Osteocyte (in vitro differentiated cells): Measurements from ENCODE around the gene DNAJC5G. TPM values are rescaled to one million over a fixed set of nuclear protein-coding genes. Genes with fewer than 3 reads are reported as not detected.
"Not testable (repeated sequence)": the region's sequence is repeated elsewhere in the genome, so short reads cannot be mapped to it uniquely, and the experiment has no call there.

Experiments
- DNase-seq: peaks from one replicate; pipeline ENCODE4 v3.0.0; 2021; ENCODE audit warnings: mixed read lengths; ENCODE audit not compliant: unreplicated experiment; ENCODE audit errors: extremely low spot score
- H3K27ac Mint-ChIP-seq: one replicate; pipeline ENCODE4 v1.8.0; 2021; ENCODE audit warnings: mild to moderate bottlenecking, mixed read lengths; ENCODE audit not compliant: unreplicated experiment
- H3K27me3 Mint-ChIP-seq: one replicate; pipeline ENCODE4 v1.8.0; 2021; ENCODE audit warnings: mixed read lengths; ENCODE audit not compliant: unreplicated experiment
- H3K36me3 Mint-ChIP-seq: one replicate; pipeline ENCODE4 v1.8.0; 2021; ENCODE audit warnings: mixed read lengths; ENCODE audit not compliant: unreplicated experiment
- H3K4me1 Mint-ChIP-seq: one replicate; pipeline ENCODE4 v1.8.0; 2021; ENCODE audit warnings: mixed read lengths; ENCODE audit not compliant: unreplicated experiment
- H3K4me3 Mint-ChIP-seq: one replicate; pipeline ENCODE4 v1.8.0; 2021; ENCODE audit warnings: mild to moderate bottlenecking, moderate library complexity, mixed read lengths; ENCODE audit not compliant: unreplicated experiment
- H3K9me3 Mint-ChIP-seq: one replicate; pipeline ENCODE4 v1.8.0; 2021; ENCODE audit warnings: mixed read lengths; ENCODE audit not compliant: unreplicated experiment
- CTCF ChIP-seq: fragments of 200-600 bp; sonication (generic); IDR thresholded peaks from 2 replicates; pipeline ENCODE4 v1.5.0; 2021; ENCODE audit warnings: antibody characterized with exemption, mild to moderate bottlenecking, moderate library complexity
- total RNA-seq: library from RNA; stranded (reverse); gene quantifications from 2 replicates; pipeline ENCODE4 v1.2.1, GENCODE V29; 2021

DNAJC5G gene
- total RNA-seq, 1 donor from 2014 or later: not detected

GRCh38 chr2:27264753-27265535 is 10.3 kb upstream of the DNAJC5G start:
- peaks cover 42% of the 10 kb centered on the region for H3K27me3 Mint-ChIP-seq
- DNase-seq: peak; percentile 90
- peak overlapping the region; percentile 74 for H3K4me3 Mint-ChIP-seq
- peaks cover 25% of the 10 kb centered on the region for H3K4me1 Mint-ChIP-seq
- H3K36me3 Mint-ChIP-seq: no peaks in the 10 kb centered on the region
- no peaks in the 10 kb centered on the region for H3K9me3 Mint-ChIP-seq
- H3K27ac Mint-ChIP-seq: no peak overlapping the region
- peak; percentile 69 for TF ChIP-seq CTCF

DNA sequence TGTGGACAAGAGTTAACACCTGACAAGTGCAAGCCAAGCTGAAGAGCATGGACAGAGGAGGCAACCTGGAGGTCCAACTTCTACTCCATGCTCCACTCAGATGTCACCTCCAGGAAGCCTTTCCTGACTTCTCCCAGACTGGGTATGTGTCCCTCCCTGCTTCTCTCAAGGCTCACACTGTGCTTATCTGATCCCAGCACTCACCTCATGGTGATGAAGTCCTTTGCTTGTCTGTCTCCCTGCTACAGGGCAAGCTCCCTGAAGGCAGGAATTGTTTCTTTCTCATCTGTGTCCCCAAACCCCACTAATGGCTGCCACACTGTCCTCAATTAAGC is 9.7 kb upstream of the DNAJC5G start:
- TF ChIP-seq CTCF: no peak
- Mint-ChIP-seq H3K27me3 (peaks cover 42% of the 10 kb centered on the region), H3K27ac (no peak overlapping the region), H3K4me1 (peaks cover 25% of the 10 kb centered on the region), H3K9me3 (no peaks in the 10 kb centered on the region), H3K36me3 (no peaks in the 10 kb centered on the region), H3K4me3 (peak overlapping the region; percentile 15)
- DNase-seq: no peak

DNA sequence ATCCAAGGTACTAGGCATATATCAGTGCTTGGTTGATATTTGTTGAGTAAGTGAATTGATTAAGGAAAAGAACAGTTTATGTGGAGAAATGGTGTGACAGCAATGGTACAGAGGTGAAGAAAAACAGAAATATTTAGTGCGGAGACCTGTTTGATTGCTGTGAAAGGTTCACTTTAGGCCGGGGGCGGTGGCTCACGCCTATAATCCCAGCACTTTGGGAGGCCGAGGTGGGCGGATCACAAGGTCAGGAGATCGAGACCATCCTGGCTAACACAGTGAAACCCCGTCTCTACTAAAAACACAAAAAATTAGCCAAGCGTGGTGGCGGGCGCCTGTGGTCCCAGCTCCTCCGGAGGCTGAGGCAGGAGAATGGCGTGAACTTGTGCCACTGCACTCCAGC is 6.9 kb upstream of the DNAJC5G start:
- not testable (repeated sequence) for H3K9me3 Mint-ChIP-seq, DNase-seq, H3K4me3 Mint-ChIP-seq, H3K27ac Mint-ChIP-seq, H3K36me3 Mint-ChIP-seq
- H3K27me3 Mint-ChIP-seq: peaks cover 39% of the 10 kb centered on the region
- peaks cover 14% of the 10 kb centered on the region for H3K4me1 Mint-ChIP-seq

DNA sequence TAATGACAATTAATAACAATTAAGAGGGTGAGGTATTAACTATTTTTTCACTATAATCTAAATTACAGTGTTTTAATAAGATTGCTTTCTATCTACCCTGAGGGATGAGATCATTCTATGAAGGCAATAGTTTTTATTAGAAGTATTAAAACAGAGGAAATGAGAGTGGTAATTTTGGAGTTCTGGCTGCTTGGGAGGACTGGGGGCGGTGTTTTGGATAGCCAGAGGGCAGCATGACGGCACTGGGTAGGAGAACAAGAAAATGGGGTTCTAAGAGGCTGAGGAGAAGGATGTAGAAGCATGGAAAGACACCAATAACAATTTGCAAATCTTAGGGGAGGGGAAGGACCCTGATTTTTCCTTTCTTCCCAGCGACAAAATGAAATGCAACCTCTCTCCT is 5.1 kb upstream of the DNAJC5G start:
- no peak for TF ChIP-seq CTCF
- no peaks in the 10 kb centered on the region for H3K36me3 Mint-ChIP-seq
- H3K4me1 Mint-ChIP-seq: no peaks in the 10 kb centered on the region
- H3K4me3 Mint-ChIP-seq: no peak overlapping the region
- H3K9me3 Mint-ChIP-seq: no peaks in the 10 kb centered on the region
- no peak for DNase-seq
- H3K27ac Mint-ChIP-seq: no peak overlapping the region
- peaks cover 39% of the 10 kb centered on the region for H3K27me3 Mint-ChIP-seq

GRCh38 chr2:27270670-27271069 is 4.6 kb upstream of the DNAJC5G start:
- no peak overlapping the region for H3K27ac Mint-ChIP-seq
- no peak for DNase-seq
- peaks cover 39% of the 10 kb centered on the region for H3K27me3 Mint-ChIP-seq
- no peak for TF ChIP-seq CTCF
- no peaks in the 10 kb centered on the region for H3K9me3 Mint-ChIP-seq
- H3K4me1 Mint-ChIP-seq: no peaks in the 10 kb centered on the region
- H3K36me3 Mint-ChIP-seq: no peaks in the 10 kb centered on the region
- no peak overlapping the region for H3K4me3 Mint-ChIP-seq
